KMS-11 (cell line): ENCODE results near the gene R3HDM4.

Experiments
- H2AFZ ChIP-seq: fragments of 200-600 bp; sonication (generic); 2 replicates; pipeline ENCODE4 v1.6.1; 2016; ENCODE audit warnings: antibody characterized with exemption, mixed run types, low read depth
- H3K27ac ChIP-seq: fragments of 200-600 bp; sonication (generic); 2 replicates; pipeline ENCODE4 v1.6.1; 2016; ENCODE audit warnings: mild to moderate bottlenecking, mixed run types
- H3K27me3 ChIP-seq: fragments of 200-600 bp; sonication (generic); 2 replicates; pipeline ENCODE4 v1.6.1; 2017; ENCODE audit warnings: mild to moderate bottlenecking, low read depth, mixed run types, moderate library complexity; ENCODE audit not compliant: insufficient read depth
- H3K36me3 ChIP-seq: fragments of 200-600 bp; sonication (generic); 2 replicates; pipeline ENCODE4 v1.6.1; 2017; ENCODE audit warnings: mild to moderate bottlenecking, mixed run types; ENCODE audit not compliant: insufficient read depth
- H3K4me1 ChIP-seq: fragments of 200-600 bp; sonication (generic); 2 replicates; pipeline ENCODE4 v1.6.1; 2016; ENCODE audit warnings: mild to moderate bottlenecking, low read depth, mixed run types; ENCODE audit not compliant: poor library complexity, severe bottlenecking
- H3K4me2 ChIP-seq: fragments of 200-600 bp; sonication (generic); 2 replicates; pipeline ENCODE4 v1.7.0; 2016; ENCODE audit warnings: mild to moderate bottlenecking, mixed run types
- H3K4me3 ChIP-seq: fragments of 200-600 bp; sonication (generic); IDR thresholded peaks from 2 replicates; pipeline ENCODE4 v1.6.1; 2017; ENCODE audit warnings: low read depth, low read length, mixed read lengths; ENCODE audit not compliant: insufficient read depth
- H3K79me2 ChIP-seq: fragments of 200-600 bp; sonication (generic); 2 replicates; pipeline ENCODE4 v1.6.1; 2016; ENCODE audit warnings: low read depth, mixed run types; ENCODE audit not compliant: insufficient read depth
- H3K9ac ChIP-seq: fragments of 200-600 bp; sonication (generic); 2 replicates; pipeline ENCODE4 v1.6.1; 2016; ENCODE audit warnings: mild to moderate bottlenecking, mixed run types
- H4K20me1 ChIP-seq: fragments of 200-600 bp; sonication (generic); 2 replicates; pipeline ENCODE4 v1.6.1; 2016; ENCODE audit warnings: mild to moderate bottlenecking, mixed run types; ENCODE audit not compliant: insufficient read depth
- TF ChIP-seq, protein P1 (sequence below): fragments of 200-600 bp; sonication (generic); conservative IDR thresholded peaks from 2 replicates; pipeline ENCODE4 v1.6.1; 2017; ENCODE audit warnings: low read depth, mild to moderate bottlenecking, antibody characterized with exemption, low read length, moderate library complexity, mixed read lengths

The R3HDM4 gene

DNA sequence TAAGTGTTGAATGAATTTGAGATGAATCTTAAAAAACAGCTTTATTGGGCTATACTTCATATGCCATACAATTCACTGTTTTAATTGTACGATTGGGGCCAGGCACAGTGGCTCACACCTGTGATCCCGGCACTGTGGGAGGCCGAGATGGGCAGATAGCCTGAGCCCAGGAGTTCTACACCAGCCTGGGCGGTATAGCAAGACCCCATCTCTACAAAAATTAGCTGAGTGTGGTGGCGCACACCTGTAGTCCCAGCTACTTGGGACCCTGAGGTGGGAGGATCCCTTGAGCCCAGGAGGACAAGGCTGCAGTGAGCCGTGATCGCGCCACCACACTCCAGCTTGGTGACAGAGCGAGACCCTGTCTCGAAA lies 23.1 kb upstream of the R3HDM4 start:
- TF ChIP-seq, protein P1, sequence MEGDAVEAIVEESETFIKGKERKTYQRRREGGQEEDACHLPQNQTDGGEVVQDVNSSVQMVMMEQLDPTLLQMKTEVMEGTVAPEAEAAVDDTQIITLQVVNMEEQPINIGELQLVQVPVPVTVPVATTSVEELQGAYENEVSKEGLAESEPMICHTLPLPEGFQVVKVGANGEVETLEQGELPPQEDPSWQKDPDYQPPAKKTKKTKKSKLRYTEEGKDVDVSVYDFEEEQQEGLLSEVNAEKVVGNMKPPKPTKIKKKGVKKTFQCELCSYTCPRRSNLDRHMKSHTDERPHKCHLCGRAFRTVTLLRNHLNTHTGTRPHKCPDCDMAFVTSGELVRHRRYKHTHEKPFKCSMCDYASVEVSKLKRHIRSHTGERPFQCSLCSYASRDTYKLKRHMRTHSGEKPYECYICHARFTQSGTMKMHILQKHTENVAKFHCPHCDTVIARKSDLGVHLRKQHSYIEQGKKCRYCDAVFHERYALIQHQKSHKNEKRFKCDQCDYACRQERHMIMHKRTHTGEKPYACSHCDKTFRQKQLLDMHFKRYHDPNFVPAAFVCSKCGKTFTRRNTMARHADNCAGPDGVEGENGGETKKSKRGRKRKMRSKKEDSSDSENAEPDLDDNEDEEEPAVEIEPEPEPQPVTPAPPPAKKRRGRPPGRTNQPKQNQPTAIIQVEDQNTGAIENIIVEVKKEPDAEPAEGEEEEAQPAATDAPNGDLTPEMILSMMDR = no peak
- H3K4me1 ChIP-seq = peaks cover 12% of the 10 kb centered on the region
- H2AFZ ChIP-seq = no peak overlapping the region
- H3K36me3 ChIP-seq = no peaks in the 10 kb centered on the region
- H3K4me2 ChIP-seq = no peak overlapping the region
- no peaks in the 10 kb centered on the region for H3K27me3 ChIP-seq
- no peak overlapping the region for H3K9ac ChIP-seq
- H3K79me2 ChIP-seq = no peaks in the 10 kb centered on the region
- no peaks in the 10 kb centered on the region for H4K20me1 ChIP-seq
- H3K4me3 ChIP-seq = no peak overlapping the region
- no peak overlapping the region for H3K27ac ChIP-seq

GRCh38 chr19:934865-935479 lies 22.0 kb upstream of the R3HDM4 start:
- H3K4me2 ChIP-seq = no peak overlapping the region
- no peaks in the 10 kb centered on the region for H3K79me2 ChIP-seq
- no peaks in the 10 kb centered on the region for H4K20me1 ChIP-seq
- no peak overlapping the region for H3K4me3 ChIP-seq
- no peaks in the 10 kb centered on the region for H3K36me3 ChIP-seq
- H3K27ac ChIP-seq = no peak overlapping the region
- H2AFZ ChIP-seq = no peak overlapping the region
- no peaks in the 10 kb centered on the region for H3K27me3 ChIP-seq
- peaks cover 3% of the 10 kb centered on the region for H3K4me1 ChIP-seq
- TF ChIP-seq, protein P1 = no peak
- no peak overlapping the region for H3K9ac ChIP-seq

DNA sequence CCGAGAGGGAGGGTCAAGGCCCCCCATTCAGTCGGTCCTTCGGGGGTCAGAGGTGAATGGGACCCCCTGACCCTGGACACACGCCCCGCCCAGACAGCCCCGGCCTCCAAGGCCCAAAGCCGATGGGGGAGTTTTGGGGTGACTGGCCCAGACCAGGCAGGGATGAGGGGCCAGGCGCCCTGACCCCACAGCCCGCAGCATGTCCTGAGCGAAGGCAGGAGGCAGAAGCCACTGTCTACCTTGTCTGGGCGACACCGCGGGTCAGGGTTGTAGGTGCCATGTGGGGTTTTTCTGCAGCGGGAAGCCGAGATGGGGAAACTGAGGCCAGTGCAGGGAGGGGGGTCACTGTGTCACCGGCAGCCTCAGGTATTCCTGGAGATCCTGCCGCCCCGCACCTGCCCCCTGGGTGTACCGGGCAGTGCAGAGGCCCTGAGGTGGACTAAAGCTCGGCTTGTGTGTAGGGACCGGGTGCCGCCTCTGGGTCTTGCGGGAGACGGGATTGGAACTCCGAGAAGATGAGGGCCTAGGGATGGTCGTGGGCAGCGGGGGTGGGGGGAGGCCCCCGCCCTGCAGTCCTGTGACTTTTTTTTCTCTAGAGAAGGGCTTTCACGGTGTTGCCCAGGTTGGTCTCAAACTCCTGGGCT lies 21.3 kb upstream of the R3HDM4 start:
- Histone ChIP-seq H4K20me1 (no peaks in the 10 kb centered on the region), H3K4me2 (no peak overlapping the region), H3K27ac (no peak overlapping the region)

DNA sequence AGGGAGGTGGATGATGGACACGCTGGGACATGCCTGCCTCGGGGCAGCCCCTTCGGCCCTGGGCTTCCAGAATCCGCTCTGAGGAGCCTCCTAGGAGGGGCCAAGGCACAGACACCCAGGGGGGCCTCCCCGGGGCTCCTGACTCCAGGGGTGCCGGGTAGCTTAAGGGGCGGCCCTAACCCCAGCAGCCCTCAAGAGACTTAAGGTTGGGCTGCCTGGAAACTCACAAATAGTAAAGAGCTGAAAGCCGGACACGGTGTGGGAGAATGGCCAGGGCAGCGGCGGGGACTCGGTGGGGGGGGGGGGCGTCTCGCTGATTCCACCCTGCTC lies 20.5 kb upstream of the R3HDM4 start:
- no peak overlapping the region for H3K27ac ChIP-seq
- no peak overlapping the region for H3K4me3 ChIP-seq

More for the DNA sequence above, 21.3 kb upstream of the R3HDM4 start:
- no peaks in the 10 kb centered on the region for H3K27me3 ChIP-seq
- no peaks in the 10 kb centered on the region for H3K36me3 ChIP-seq
- no peak overlapping the region for H3K9ac ChIP-seq
- H2AFZ ChIP-seq = no peak overlapping the region
- no peaks in the 10 kb centered on the region for H3K79me2 ChIP-seq
- no peak overlapping the region for H3K4me3 ChIP-seq
- TF ChIP-seq, protein P1 = no peak
- no peaks in the 10 kb centered on the region for H3K4me1 ChIP-seq

More for the DNA sequence above, 20.5 kb upstream of the R3HDM4 start:
- H3K36me3 ChIP-seq = no peaks in the 10 kb centered on the region
- H2AFZ ChIP-seq = no peak overlapping the region
- H3K79me2 ChIP-seq = no peaks in the 10 kb centered on the region
- TF ChIP-seq, protein P1 = no peak
- H4K20me1 ChIP-seq = no peaks in the 10 kb centered on the region
- no peak overlapping the region for H3K4me2 ChIP-seq
- no peaks in the 10 kb centered on the region for H3K27me3 ChIP-seq
- H3K4me1 ChIP-seq = no peaks in the 10 kb centered on the region
- no peak overlapping the region for H3K9ac ChIP-seq
